Measurements from ENCODE around the gene WDPCP.
"Not testable (repeated sequence)": the region's sequence is repeated elsewhere in the genome, so short reads cannot be mapped to it uniquely, and the experiment has no call there.

WDPCP gene

GRCh38 chr2:63539416-63540162 is 48.7 kb downstream of the WDPCP start:
- no peak for DNase-seq

GRCh38 chr2:63538390-63538789 is 49.9 kb downstream of the WDPCP start:
- no peak for DNase-seq

- DNase-seq: no peak
Measured at GRCh38 chr2:63537306-63537705, 51.0 kb downstream of the WDPCP start.

- no peak for DNase-seq
Measured at GRCh38 chr2:63530704-63531279, 57.5 kb downstream of the WDPCP start.

GRCh38 chr2:63525905-63526304 is 62.4 kb downstream of the WDPCP start:
- DNase-seq: no peak

GRCh38 chr2:63522950-63523349 is 65.3 kb downstream of the WDPCP start:
- DNase-seq: no peak

- no peak for DNase-seq
Measured at GRCh38 chr2:63520793-63521192, 67.5 kb downstream of the WDPCP start.

GRCh38 chr2:63514781-63515180 is 73.5 kb downstream of the WDPCP start:
- DNase-seq: no peak

- no peak for DNase-seq
Measured at GRCh38 chr2:63514237-63514716, 74.0 kb downstream of the WDPCP start.

GRCh38 chr2:63506320-63506719 is 82.0 kb downstream of the WDPCP start:
- no peak for DNase-seq

- DNase-seq: no peak
Measured at GRCh38 chr2:63503818-63504217, 84.5 kb downstream of the WDPCP start.

GRCh38 chr2:63500398-63500797 is 87.9 kb downstream of the WDPCP start:
- DNase-seq: no peak

- no peak for DNase-seq
Measured at GRCh38 chr2:63497576-63497975, 90.7 kb downstream of the WDPCP start.

- no peak for DNase-seq
Measured at GRCh38 chr2:63494968-63495367, 93.3 kb downstream of the WDPCP start.

GRCh38 chr2:63494100-63494499 is 94.2 kb downstream of the WDPCP start:
- DNase-seq: no peak

GRCh38 chr2:63488118-63488713 is 100.1 kb downstream of the WDPCP start:
- no peak for DNase-seq

GRCh38 chr2:63486861-63487290 is 101.4 kb downstream of the WDPCP start:
- no peak for DNase-seq

- no peak for DNase-seq
Measured at GRCh38 chr2:63484901-63485300, 103.4 kb downstream of the WDPCP start.

GRCh38 chr2:63484481-63484880 is 103.8 kb downstream of the WDPCP start:
- no peak for DNase-seq

GRCh38 chr2:63477686-63478085 is 110.6 kb downstream of the WDPCP start:
- DNase-seq: no peak

GRCh38 chr2:63469313-63469712 is 119.0 kb downstream of the WDPCP start:
- not testable (repeated sequence) for DNase-seq

GRCh38 chr2:63465633-63466032 is 122.6 kb downstream of the WDPCP start:
- no peak for DNase-seq

- DNase-seq: no peak
Measured at GRCh38 chr2:63463142-63463541, 125.1 kb downstream of the WDPCP start.

GRCh38 chr2:63446658-63447057 is 141.6 kb downstream of the WDPCP start:
- DNase-seq: no peak
